ENCODE results near the gene ZBTB7C.

- no peak for TF ChIP-seq CTCF (IDR thresholded peaks at IDR 0.05)
- TF ChIP-seq POLR2AphosphoS5 (IDR thresholded peaks at IDR 0.05), result no peak
Observed at GRCh38 chr18:48139431-48140347, 269.5 kb downstream of the ZBTB7C start.
